Measurements from ENCODE around the gene ZNF335.

ZNF335 gene

GRCh38 chr20:45948742-45949541, 23.1 kb downstream of the ZNF335 start:
- TF ChIP-seq CTCF (IDR thresholded peaks at IDR 0.05), result no peak

- TF ChIP-seq CTCF (IDR thresholded peaks at IDR 0.05), result no peak
These were observed 23.7 kb downstream of the ZNF335 start for GRCh38 chr20:45948261-45948733.

- TF ChIP-seq CTCF (IDR thresholded peaks at IDR 0.05), result no peak
These were observed 24.7 kb downstream of the ZNF335 start for GRCh38 chr20:45947110-45947866.

GRCh38 chr20:45946149-45946970, 25.6 kb downstream of the ZNF335 start:
- TF ChIP-seq CTCF (IDR thresholded peaks at IDR 0.05), result no peak

GRCh38 chr20:45945678-45946148, 26.3 kb downstream of the ZNF335 start:
- no peak for TF ChIP-seq CTCF (IDR thresholded peaks at IDR 0.05)

- TF ChIP-seq CTCF (IDR thresholded peaks at IDR 0.05), result no peak
These were observed 26.9 kb downstream of the ZNF335 start for GRCh38 chr20:45944965-45945677.
